ENCODE results near the gene SLC17A4. TPM values are rescaled to one million over a fixed set of nuclear protein-coding genes. Genes with fewer than 3 reads are reported as not detected.
"Not testable (repeated sequence)": the region's sequence is repeated elsewhere in the genome, so short reads cannot be mapped to it uniquely, and the experiment has no call there.

SLC17A4 gene
- total RNA-seq, 2 donors from 2014 or later = not detected

DNA sequence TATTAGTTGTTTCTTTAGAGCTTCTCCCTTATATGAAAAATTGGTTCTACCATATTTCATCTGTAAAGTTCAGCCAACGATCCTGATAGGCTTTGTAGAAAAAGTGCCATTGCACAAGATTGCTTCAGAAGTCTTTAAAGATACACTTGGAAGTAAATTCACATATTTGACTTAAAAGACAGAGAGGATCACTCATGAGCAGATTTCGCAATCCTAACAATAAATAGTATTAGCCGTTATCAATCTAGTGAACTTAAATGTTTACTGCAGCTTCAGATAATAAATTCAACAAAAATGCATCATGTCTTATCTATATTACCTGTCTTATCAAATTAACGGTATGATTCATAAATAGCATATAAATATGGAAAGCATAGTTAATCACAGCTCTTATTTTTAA is 8.7 kb upstream of the SLC17A4 start:
- Mint-ChIP-seq H3K27ac (no peak overlapping the region), H3K9me3 (peaks cover 0 to 4% of the 10 kb centered on the region in 2 donors), H3K36me3 (peaks cover 0 to 5% of the 10 kb centered on the region in 2 donors)
- no peak for ATAC-seq
- DNase-seq (ENCODE audit: low spot score in 2 of 2) = no peak

DNA sequence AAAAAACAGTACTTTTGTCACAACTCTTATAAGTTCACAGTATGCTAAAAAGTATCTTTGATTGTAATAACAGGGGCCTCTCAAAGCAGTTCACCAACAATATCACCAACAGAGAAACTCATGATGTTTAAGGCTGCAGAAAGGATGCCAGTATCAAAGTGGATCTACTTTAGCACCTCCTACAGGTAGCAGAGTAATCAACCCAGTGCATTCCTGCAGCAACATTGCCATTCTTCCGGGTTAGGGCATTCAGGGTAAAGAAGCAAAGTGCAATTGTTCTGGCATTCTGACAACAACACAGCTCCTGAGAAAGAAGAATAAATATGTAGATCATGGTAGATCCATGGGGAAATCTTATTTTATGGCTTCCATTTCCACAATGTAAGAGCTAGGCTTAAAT is 7.6 kb upstream of the SLC17A4 start:
- H3K9me3 Mint-ChIP-seq = peaks cover 0 to 4% of the 10 kb centered on the region in 2 donors
- DNase-seq (ENCODE audit: low spot score in 2 of 2) (no peak), ATAC-seq (no peak)
- peaks cover 0 to 3% of the 10 kb centered on the region in 2 donors for H3K36me3 Mint-ChIP-seq
- H3K27ac Mint-ChIP-seq = no peak overlapping the region

DNA sequence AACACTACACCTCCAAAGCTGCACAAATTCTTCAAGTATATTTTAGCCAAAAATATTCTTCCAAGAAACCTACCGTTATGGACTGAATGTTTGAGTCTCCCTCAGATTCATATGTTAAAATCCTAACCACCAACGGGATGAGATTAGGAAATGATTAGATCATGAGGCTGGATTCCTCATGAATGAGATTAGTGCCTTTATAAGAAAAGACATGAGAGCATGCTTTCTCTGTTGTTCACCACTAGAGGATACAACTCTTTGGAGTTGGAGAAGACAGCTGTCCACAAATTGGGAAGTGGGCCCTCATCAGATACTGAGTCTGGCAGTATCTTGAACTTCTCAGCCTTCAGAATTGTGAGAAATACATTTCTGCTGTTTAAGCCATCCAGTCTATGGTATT is 7.1 kb upstream of the SLC17A4 start:
- DNase-seq (ENCODE audit: low spot score in 2 of 2) = no peak
- no peaks in the 10 kb centered on the region for H3K36me3 Mint-ChIP-seq
- no peak overlapping the region for H3K27ac Mint-ChIP-seq
- no peak for ATAC-seq
- peaks cover 0 to 4% of the 10 kb centered on the region in 2 donors for H3K9me3 Mint-ChIP-seq

DNA sequence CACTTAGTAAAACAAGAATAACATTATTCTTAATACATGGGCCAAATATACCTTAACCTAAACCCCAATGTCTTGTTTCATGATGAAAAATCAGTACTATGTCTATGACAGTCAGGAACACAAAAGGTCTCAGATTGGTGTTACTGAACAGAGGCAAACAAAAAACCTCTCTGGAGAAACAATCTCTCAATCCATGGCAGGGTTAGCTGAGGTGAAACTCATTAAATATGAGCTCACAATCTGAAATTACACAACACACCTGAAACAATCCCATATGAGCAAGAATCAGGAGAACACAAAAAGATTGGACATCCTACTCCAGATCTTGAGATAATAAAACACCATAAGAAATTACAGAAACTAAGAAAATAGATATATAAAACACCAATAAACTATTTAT is 6.5 kb upstream of the SLC17A4 start:
- Mint-ChIP-seq H3K27ac (no peak overlapping the region), H3K9me3 (peaks cover 0 to 4% of the 10 kb centered on the region in 2 donors), H3K36me3 (no peaks in the 10 kb centered on the region)
- DNase-seq (ENCODE audit: low spot score in 2 of 2) = no peak
- ATAC-seq = no peak

DNA sequence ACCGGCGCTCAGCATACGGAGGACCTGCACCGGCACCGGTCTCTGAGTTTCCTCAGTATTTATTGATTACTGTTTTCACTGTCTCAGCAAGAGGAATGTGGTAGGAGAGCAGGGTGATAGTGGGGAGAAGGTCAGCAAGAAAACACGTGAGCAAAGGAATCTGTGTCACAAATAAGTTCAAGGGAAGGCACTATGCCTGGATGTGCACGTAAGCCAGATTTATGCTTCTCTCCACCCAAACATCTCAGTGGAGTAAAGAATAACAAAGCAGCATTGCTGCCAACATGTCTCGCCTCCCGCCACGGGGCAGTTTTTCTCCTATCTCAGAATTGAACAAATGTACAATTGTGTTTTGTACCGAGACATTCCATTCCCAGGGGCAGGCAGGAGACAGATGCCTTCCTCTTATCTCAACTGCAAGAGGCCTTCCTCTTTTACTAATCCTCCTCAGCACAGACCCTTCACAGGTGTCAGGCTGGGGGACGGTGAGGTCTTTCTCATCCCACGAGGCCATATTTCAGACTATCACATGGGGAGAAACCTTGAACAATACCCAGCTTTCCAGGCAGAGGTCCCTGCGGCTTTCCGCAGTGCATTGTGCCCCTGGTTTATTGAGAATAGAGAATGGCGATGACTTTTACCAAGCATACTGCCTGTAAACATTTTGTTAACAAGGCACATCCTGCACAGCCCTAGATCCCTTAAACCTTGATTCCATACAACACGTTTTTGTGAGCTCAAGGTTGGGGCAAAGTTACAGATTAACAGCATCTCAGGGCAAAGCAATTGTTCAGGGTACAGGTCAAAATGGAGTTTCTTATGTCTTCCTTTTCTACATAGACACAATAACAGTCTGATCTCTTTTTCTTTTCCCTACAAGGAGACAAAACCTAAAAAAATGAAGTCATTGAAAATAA is 5.7 kb upstream of the SLC17A4 start:
- not testable (repeated sequence) for H3K36me3 Mint-ChIP-seq; H3K27ac Mint-ChIP-seq; ATAC-seq; H3K9me3 Mint-ChIP-seq; DNase-seq (ENCODE audit: low spot score in 2 of 2)

DNA sequence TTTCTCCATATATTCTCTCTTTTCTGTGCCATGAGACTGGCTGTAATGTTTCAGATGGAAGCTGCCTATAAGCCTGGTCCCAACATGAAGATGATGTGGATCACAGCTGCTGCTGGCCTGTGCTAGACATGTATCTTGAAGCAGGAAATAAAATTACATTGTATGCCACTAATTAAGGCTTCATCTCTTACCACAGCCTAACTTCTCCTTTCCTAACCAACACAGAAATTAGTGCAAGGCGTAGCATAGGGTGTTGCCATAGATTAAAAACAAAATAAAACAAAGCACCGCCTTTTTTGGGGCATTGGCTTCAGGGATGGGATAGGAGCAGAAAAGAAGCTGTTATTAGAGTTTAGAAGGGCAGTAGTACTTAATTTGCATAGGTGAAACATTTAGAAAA is 4.7 kb upstream of the SLC17A4 start:
- no peak for ATAC-seq
- Mint-ChIP-seq H3K27ac (no peak overlapping the region), H3K36me3 (no peaks in the 10 kb centered on the region), H3K9me3 (no peaks in the 10 kb centered on the region)
- DNase-seq (ENCODE audit: low spot score in 2 of 2) = no peak

DNA sequence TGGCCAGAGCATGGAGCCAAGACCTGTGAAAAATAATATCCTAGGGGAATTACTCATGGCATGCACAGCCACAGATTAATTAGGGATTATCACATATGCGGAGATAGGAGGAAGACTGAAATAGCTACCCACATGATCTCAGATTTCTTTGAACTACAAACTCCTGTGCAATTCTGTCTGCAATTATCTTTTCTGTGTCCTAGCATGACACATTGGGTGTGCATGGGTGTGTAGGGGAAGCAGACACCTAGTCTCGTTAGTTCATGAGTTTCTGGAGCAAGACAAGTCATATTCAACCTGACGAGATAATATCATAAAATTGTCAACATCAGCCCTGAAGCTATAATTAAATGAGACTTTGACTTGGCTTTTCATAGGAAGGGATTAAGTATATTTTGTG is 3.6 kb upstream of the SLC17A4 start:
- H3K36me3 Mint-ChIP-seq = no peaks in the 10 kb centered on the region
- H3K9me3 Mint-ChIP-seq = no peaks in the 10 kb centered on the region
- no peak overlapping the region for H3K27ac Mint-ChIP-seq
- DNase-seq (ENCODE audit: low spot score in 2 of 2) (no peak), ATAC-seq (no peak)

DNA sequence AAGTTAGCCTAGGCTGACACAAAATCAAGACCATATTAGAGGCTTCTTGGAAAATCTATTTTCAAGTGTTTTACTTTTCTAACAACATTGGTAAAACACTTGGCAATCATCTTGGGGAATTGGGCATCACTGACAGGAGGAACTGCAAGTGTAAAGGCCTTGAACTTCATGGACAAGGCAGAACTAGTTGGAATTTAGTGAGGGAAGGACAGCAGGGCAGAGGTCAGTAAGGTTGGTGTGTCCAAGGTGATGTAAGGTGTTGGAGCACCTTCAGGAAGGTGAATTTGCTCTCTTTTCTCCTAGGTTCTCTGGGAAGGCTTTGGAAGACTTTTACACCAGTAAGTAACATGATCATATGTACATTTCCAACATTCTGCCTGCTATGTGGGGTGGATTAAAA is 1.5 kb upstream of the SLC17A4 start:
- no peaks in the 10 kb centered on the region for H3K9me3 Mint-ChIP-seq
- no peak for DNase-seq (ENCODE audit: low spot score in 2 of 2)
- ATAC-seq = no peak
- H3K36me3 Mint-ChIP-seq = no peaks in the 10 kb centered on the region
- H3K27ac Mint-ChIP-seq = no peak overlapping the region

DNA sequence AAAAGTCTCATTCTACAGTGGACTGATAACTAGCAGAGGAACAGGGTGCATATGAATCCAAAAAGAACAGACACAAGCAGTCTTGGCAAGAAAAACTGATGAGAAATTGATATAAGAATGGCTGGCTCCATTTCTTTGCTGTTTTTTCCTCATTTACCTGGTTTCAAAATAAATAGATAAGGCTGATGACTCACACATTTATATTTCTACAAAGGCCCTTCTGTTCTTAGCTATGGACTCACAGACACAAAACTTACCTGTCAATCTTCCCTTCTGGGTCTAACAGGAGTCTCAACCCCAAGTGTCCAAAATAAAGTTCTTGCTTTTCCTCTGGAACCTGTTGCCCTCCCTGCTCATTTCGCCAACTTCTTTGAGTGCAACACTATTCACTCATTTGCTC is 941 bp downstream of the SLC17A4 start:
- Mint-ChIP-seq H3K9me3 (no peaks in the 10 kb centered on the region), H3K36me3 (no peaks in the 10 kb centered on the region), H3K27ac (no peak overlapping the region)
- no peak for ATAC-seq
- DNase-seq (ENCODE audit: low spot score in 2 of 2) = no peak

DNA sequence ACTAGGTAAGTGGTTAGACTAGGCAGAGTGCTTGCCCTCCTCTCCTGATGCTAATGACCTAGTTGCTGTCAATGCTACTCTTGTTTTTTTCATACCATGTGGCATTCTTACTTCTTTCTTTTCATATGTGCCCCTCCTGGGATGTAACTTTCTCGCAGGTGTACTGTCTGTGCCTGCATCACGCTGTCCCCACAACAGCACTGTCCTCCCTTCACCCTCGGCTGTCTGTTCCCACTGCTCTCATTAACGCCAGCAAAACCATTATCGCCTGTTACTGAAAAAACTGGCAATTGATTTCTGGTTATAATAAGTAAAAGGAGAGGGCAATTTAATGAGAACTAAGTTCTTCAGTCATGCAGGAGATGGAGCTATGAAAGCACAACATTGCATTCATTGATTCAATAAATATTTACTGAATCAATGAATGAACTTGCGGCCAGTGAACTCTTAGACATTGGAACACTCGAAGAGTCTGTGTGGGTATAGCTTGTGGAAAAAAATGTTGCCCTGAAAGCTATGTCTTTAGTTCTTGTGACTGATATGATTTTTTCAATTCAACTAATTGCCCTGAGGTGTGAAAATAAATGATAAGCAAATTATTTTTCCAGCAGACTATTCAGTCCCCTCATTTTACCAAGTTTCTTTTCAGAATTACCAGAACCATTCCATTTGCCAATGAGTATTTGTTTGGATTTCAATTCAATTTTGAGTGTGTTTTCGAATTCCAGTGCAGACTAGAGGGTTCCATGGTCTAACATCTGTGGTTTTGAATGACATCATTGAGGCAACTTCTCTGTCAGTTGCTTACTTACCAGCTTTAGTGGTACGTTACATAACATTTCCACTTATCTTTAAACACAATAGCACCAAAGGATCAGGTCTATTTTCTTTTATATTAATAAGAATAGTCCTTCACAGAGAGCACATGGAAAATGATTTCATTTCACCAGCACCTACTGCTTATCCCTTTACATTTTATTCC is 2.1 kb downstream of the SLC17A4 start:
- Mint-ChIP-seq H3K9me3 (no peaks in the 10 kb centered on the region), H3K36me3 (no peaks in the 10 kb centered on the region), H3K27ac (no peak overlapping the region)
- ATAC-seq (no peak), DNase-seq (ENCODE audit: low spot score in 2 of 2) (no peak)

DNA sequence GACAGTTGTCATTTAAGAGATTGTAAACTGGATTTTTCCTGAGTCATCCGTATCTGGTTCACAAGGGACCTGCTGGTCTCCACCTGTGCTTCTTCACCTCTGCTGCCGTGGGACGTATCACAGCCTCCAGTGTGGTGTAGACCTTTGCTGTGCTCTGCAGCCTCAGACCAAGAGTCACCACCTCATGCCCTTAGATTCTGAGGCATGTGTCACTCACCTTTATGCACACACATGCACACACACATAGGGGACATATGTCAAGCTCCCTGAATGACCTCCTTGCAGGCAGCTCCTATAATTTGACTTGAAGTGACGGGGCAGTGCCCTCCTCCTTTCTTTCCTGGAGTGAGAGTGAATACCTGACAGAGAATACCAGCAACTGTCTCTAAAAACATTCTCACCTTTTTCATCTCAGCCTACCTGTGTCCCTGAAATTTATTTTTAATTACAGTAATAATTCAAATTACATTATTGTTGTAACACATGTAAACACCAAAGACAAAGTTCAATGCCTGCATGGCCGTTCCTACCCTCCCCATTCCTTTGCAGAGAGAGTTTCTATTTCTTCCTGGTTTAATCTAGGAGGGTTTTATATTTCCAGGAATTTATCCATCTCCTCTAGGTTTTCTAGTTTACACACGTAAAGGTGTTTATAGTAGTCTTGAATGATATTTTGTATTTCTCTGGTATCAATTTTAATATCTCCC is 3.5 kb downstream of the SLC17A4 start:
- no peak for ATAC-seq

DNA sequence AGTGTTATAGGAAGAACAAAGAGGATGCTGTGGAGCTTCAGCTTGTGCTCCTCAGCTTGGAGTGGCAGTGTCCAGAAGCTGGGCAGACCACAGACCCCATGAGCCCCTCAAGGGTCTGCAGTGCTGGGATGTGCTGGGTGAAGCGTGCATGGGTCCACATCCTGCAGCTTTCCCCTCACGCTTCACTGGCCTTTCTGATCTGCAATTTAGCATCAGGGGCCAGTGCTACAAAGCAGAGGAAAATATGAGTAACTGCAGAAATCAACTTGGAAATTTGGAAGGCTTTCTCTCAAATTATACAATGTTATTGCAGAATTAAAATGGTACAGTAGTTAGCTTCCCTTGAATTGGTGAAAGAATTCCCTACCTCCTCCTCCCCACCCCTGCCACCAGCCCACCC is 10.1 kb downstream of the SLC17A4 start:
- no peak overlapping the region for H3K27ac Mint-ChIP-seq
- no peaks in the 10 kb centered on the region for H3K36me3 Mint-ChIP-seq
- ATAC-seq (no peak), DNase-seq (ENCODE audit: low spot score in 2 of 2) (no peak)
- H3K9me3 Mint-ChIP-seq = no peaks in the 10 kb centered on the region

More for the DNA sequence above, 3.5 kb downstream of the SLC17A4 start:
- DNase-seq (ENCODE audit: low spot score in 2 of 2) = no peak
- no peaks in the 10 kb centered on the region for H3K36me3 Mint-ChIP-seq
- H3K27ac Mint-ChIP-seq = no peak overlapping the region
- no peaks in the 10 kb centered on the region for H3K9me3 Mint-ChIP-seq

DNA sequence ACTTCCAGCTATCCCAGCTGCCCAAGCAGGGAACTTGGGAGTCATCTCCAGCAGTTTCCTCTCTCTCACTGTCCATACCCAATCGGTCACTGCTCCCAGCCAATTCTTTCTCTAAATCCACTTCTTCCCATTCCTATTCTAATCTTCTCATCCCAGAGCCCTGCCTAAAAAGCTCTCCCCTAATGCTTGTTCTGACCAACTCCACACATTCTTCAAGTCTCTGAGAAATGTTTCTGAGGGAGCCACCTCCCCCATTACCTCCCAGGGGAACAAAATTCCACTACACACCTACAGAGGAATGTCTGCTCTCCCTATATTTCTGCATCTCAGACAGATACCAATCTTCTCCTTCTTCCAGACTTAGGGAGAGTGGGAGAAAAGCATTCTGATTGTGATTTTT is 14.0 kb downstream of the SLC17A4 start:
- ATAC-seq (no peak), DNase-seq (ENCODE audit: low spot score in 2 of 2) (no peak)
- Mint-ChIP-seq H3K27ac (no peak overlapping the region), H3K36me3 (no peaks in the 10 kb centered on the region), H3K9me3 (no peaks in the 10 kb centered on the region)

DNA sequence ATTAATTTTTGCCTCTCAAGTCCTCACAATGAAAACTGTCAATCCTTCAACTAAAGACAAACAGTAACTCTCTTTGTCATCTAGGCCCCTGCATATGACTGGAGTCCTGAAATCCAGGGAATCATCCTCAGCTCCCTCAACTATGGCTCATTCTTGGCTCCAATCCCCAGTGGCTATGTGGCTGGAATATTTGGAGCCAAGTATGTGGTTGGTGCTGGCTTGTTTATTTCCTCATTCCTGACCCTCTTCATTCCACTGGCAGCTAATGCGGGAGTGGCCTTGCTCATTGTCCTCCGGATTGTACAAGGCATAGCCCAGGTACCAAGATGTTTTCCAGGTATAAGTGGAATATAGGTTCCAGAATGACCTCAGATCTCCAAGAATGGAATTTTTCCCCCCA is 15.4 kb downstream of the SLC17A4 start:
- no peak for DNase-seq (ENCODE audit: low spot score in 2 of 2)
- H3K27ac Mint-ChIP-seq = no peak overlapping the region
- H3K9me3 Mint-ChIP-seq = no peaks in the 10 kb centered on the region
- no peaks in the 10 kb centered on the region for H3K36me3 Mint-ChIP-seq
- ATAC-seq = no peak

DNA sequence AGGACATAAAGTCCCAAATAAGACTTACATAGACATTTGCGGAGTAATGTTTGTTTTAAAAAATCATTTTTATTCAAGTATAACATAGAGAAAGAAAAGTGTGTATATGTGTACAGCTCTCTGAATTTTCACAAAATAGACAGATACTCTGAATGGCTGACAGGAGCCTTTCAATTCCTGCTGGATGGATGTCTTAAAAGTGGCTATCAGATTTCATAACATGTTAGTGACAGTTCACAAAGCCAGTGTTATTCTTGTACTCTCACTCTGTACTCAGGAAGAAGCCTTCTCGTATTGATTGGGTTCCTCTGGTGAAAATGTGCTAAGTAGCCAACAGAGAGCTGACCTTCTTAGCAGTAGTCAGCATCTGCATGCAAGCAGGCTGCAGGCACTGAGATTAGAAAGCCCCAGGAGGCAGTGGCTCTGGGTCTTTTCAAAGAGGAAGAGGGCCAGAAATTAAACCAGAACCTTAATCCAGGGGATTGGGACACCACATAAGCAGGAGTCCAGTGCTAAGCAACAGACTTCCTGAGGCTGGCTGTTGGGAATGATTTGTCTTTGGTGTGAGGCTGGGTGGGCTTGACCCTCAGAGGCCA is 19.7 kb downstream of the SLC17A4 start:
- Mint-ChIP-seq H3K36me3 (no peaks in the 10 kb centered on the region), H3K9me3 (peaks cover 0 to 3% of the 10 kb centered on the region in 2 donors), H3K27ac (no peak overlapping the region)
- DNase-seq (ENCODE audit: low spot score in 2 of 2) (no peak), ATAC-seq (no peak)

DNA sequence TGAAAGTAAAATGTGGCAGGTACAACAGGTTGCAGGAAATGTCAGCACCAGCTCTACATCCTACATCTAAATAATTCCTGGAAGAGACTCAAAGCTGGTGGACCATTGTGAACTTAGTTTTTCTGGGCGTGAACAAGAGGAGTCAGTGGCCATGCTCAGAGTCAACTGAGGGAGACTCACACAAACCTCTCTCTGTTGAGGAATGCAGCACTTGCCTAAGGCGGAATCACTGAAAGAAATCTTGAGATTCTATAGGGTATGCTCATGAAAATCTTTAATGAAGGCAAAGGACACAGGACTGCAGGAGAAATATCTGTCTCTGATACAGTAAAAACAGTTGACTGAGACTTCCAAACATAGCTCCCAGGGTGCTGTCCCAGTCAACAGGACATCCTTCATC is 22.5 kb downstream of the SLC17A4 start:
- DNase-seq (ENCODE audit: low spot score in 2 of 2) (no peak), ATAC-seq (no peak)
- Mint-ChIP-seq H3K36me3 (no peaks in the 10 kb centered on the region), H3K27ac (no peak overlapping the region), H3K9me3 (peaks cover 0 to 3% of the 10 kb centered on the region in 2 donors)

Data from activated naive CD4-positive, alpha-beta T cell treated with anti-CD3 and anti-CD28 coated beads, Interleukin-2, amount 50 U/mL, for 72 hours (primary cell).